ENCODE data around the gene DIS3L2. TPM values are rescaled to one million over a fixed set of nuclear protein-coding genes. Genes with fewer than 3 reads are reported as not detected.

The DIS3L2 gene
- total and polyA plus RNA-seq, 12 donors: 20.0 to 54.7 (median 30.5) TPM

DNA sequence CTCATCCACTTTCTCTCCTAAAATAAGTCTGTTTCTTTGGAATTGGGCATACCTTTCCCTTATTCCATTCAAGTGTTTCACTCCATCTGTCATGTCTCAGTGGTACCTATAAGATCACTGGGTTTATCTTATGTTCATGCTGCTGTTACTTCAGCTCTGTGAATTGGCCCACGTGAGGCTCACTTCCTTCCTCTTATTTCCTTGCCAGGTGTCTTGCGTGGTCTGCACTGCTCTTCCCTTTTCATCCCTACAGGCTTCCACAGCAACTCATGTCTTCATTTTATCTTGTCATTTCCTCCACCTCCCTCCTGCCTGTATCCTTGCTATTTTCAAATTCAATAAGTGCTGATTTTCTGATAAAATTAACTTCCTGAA is 258.0 kb downstream of the DIS3L2 start:
- Histone ChIP-seq H3K27ac (no peak overlapping the region), H3K4me3 (no peak overlapping the region), H3K4me1 (replicated peaks in 1 of 2) (no peaks in the 10 kb centered on the region), H3K36me3 (replicated peaks in 1 of 2) (no peaks in the 10 kb centered on the region), H3K27me3 (no peaks in the 10 kb centered on the region), H3K9me3 (replicated peaks in 1 of 3) (no peaks in the 10 kb centered on the region)
- DNase-seq: no peak
- WGBS, 4 donors: 56 to 80% (median 66%) methylated on average over 2 of the region's 2 CpGs
- TF ChIP-seq CTCF (IDR thresholded peaks at IDR 0.05): no peak
- no peak for TF ChIP-seq POLR2A (IDR thresholded peaks at IDR 0.05)
- intact Hi-C loops (cut with DNase I): no loop called here

DNA sequence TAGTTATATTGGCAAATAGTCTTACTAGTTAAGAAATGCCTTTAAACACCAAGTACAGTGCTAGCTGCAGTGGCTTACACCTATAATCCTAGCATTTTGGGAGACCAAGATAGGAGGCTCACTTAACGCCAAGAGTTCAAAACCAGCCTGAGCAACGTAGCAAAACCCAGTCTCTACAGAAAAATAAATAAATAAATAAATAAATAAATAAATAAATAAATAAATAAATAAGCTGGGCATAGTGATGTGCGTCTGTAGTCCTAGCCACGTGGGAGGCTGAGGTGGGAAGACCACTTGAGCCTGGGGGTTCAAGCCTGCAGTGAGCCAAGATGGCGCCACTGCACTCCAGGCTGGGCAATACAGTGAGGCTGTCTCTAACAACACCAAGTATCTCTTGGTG is 258.4 kb downstream of the DIS3L2 start:
- H3K9me3 ChIP-seq (replicated peaks in 1 of 3): no peaks in the 10 kb centered on the region
- H3K27me3 ChIP-seq: no peaks in the 10 kb centered on the region
- DNase-seq: no peak
- no peak overlapping the region for H3K27ac ChIP-seq
- H3K4me1 ChIP-seq (replicated peaks in 1 of 2): no peaks in the 10 kb centered on the region
- intact Hi-C loops (cut with DNase I): no loop called here
- no peak overlapping the region for H3K4me3 ChIP-seq
- no peaks in the 10 kb centered on the region for H3K36me3 ChIP-seq (replicated peaks in 1 of 2)
- WGBS, 4 donors: 96 to 97% (median 97%) methylated on average over 5 of the region's 5 CpGs
- no peak for TF ChIP-seq POLR2A (IDR thresholded peaks at IDR 0.05)
- TF ChIP-seq CTCF (IDR thresholded peaks at IDR 0.05): no peak

- TF ChIP-seq POLR2A (IDR thresholded peaks at IDR 0.05) (no peak), CTCF (IDR thresholded peaks at IDR 0.05) (no peak)
- peaks cover 0 to 9% of the 10 kb centered on the region in 2 donors for H3K4me1 ChIP-seq (replicated peaks in 1 of 2)
- no peak overlapping the region for H3K4me3 ChIP-seq
- intact Hi-C loops (cut with DNase I): no loop called here
- no peaks in the 10 kb centered on the region for H3K27me3 ChIP-seq
- no peaks in the 10 kb centered on the region for H3K9me3 ChIP-seq (replicated peaks in 1 of 3)
- DNase-seq: no peak
- no peaks in the 10 kb centered on the region for H3K36me3 ChIP-seq (replicated peaks in 1 of 2)
- H3K27ac ChIP-seq: no peak overlapping the region
- WGBS, 4 donors: 47 to 75% (median 50%) methylated on average over 2 of the region's 2 CpGs
Observed at GRCh38 chr2:232225429-232225828, 263.9 kb downstream of the DIS3L2 start.

GRCh38 chr2:232225895-232226294 is 264.4 kb downstream of the DIS3L2 start:
- Histone ChIP-seq H3K4me1 (replicated peaks in 1 of 2) (peaks cover 0 to 9% of the 10 kb centered on the region in 2 donors), H3K4me3 (no peak overlapping the region), H3K9me3 (replicated peaks in 1 of 3) (no peaks in the 10 kb centered on the region), H3K36me3 (replicated peaks in 1 of 2) (no peaks in the 10 kb centered on the region), H3K27me3 (no peaks in the 10 kb centered on the region), H3K27ac (no peak overlapping the region)
- DNase-seq: no peak
- WGBS, 4 donors: 85 to 100% (median 91%) methylated on average over 1 of the region's 1 CpG
- TF ChIP-seq CTCF (IDR thresholded peaks at IDR 0.05): no peak
- TF ChIP-seq POLR2A (IDR thresholded peaks at IDR 0.05): no peak
- intact Hi-C loops (cut with DNase I): no loop called here
